Thyroid gland (tissue), 4 donors: ENCODE data around the gene KCNH1.

ENCODE experiments used
- POLR2A ChIP-seq, 2 donors: fragments of 450-650 bp; IDR thresholded peaks; one replicate each; pipeline ENCODE4 v1.6.1; 2017; ENCODE audit warnings: antibody characterized with exemption in 2 of 2, mild to moderate bottlenecking in 2 of 2, moderate library complexity in 1 of 2
- TF ChIP-seq, protein P1 (sequence below), 6 experiments: fragments of 200-600 bp in 3 of 6; fragments of 450-650 bp in 3 of 6; sonication (generic) in 3 of 6; IDR thresholded peaks; one replicate each; pipeline ENCODE4 v1.5.1; 2016 to 2019; ENCODE audit warnings: antibody characterized with exemption in 6 of 6, mild to moderate bottlenecking in 2 of 6, inconsistent platforms in 1 of 6, moderate library complexity in 1 of 6

DNA sequence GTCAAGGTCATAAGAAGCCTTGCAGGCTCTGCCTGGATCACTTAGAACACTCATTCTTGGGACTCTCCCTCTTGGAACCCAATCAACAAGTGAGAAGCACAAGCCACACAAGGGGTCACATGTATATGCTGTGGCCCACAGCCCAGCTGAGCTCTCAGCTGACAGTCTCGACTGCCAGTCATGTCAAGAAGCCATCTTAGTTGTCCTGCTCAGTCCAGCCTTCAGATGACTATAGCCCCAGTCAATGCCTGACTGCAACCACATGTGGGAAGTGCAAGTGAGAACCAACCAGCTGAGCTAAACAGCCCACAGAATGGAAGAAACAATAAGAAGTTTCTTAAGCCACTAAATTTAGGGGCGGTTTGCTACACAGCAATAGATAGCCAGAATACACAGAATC lies 356.0 kb downstream of the KCNH1 start:
- TF ChIP-seq, protein P1, sequence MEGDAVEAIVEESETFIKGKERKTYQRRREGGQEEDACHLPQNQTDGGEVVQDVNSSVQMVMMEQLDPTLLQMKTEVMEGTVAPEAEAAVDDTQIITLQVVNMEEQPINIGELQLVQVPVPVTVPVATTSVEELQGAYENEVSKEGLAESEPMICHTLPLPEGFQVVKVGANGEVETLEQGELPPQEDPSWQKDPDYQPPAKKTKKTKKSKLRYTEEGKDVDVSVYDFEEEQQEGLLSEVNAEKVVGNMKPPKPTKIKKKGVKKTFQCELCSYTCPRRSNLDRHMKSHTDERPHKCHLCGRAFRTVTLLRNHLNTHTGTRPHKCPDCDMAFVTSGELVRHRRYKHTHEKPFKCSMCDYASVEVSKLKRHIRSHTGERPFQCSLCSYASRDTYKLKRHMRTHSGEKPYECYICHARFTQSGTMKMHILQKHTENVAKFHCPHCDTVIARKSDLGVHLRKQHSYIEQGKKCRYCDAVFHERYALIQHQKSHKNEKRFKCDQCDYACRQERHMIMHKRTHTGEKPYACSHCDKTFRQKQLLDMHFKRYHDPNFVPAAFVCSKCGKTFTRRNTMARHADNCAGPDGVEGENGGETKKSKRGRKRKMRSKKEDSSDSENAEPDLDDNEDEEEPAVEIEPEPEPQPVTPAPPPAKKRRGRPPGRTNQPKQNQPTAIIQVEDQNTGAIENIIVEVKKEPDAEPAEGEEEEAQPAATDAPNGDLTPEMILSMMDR (IDR thresholded peaks at IDR 0.05) = no peak
- no peak for TF ChIP-seq POLR2A (IDR thresholded peaks at IDR 0.05)
